22Rv1 (cell line): ENCODE measurements around the gene SIPA1L3.

Source experiments
- ZFX ChIP-seq: fragments of 450-650 bp; IDR thresholded peaks from 2 replicates; pipeline ENCODE4 v1.6.1; 2017; ENCODE audit warnings: antibody characterized with exemption, borderline replicate concordance
- TF ChIP-seq, protein P1 (sequence below): fragments of 450-650 bp; IDR thresholded peaks from 2 replicates; pipeline ENCODE4 v1.5.1; 2017; ENCODE audit warnings: mild to moderate bottlenecking

DNA sequence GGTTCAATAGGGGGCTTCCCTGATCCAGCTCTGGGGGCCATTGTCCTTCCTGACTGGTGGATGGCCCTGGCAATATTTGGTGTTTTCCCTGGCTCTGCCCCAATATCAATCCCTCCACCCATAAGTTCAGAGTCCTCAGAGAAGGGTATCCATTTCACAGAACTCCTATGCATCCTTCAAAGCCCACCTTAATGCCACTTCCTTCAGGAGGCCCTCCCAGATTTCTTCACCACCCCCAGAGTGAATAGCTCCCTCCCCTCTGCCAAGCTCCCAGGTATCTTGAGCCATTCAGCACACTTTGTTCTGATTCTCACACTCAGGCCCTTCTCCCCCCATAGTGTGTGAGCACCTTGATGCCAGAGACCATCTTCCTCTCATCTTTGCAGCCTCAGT lies 343.4 kb downstream of the SIPA1L3 start:
- TF ChIP-seq, protein P1, sequence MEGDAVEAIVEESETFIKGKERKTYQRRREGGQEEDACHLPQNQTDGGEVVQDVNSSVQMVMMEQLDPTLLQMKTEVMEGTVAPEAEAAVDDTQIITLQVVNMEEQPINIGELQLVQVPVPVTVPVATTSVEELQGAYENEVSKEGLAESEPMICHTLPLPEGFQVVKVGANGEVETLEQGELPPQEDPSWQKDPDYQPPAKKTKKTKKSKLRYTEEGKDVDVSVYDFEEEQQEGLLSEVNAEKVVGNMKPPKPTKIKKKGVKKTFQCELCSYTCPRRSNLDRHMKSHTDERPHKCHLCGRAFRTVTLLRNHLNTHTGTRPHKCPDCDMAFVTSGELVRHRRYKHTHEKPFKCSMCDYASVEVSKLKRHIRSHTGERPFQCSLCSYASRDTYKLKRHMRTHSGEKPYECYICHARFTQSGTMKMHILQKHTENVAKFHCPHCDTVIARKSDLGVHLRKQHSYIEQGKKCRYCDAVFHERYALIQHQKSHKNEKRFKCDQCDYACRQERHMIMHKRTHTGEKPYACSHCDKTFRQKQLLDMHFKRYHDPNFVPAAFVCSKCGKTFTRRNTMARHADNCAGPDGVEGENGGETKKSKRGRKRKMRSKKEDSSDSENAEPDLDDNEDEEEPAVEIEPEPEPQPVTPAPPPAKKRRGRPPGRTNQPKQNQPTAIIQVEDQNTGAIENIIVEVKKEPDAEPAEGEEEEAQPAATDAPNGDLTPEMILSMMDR, result no peak
- TF ChIP-seq ZFX, result no peak
